CD4-positive, CD25-positive, alpha-beta regulatory T cell (primary cell): ENCODE results near the gene ICE1. TPM values are rescaled to one million over a fixed set of nuclear protein-coding genes. Genes with fewer than 3 reads are reported as not detected.
"Not testable (repeated sequence)": the region's sequence is repeated elsewhere in the genome, so short reads cannot be mapped to it uniquely, and the experiment has no call there.

ENCODE experiments used
- ATAC-seq, 2 donors: fragments of 150-1000 bp; cut with Tn5 transposase; one replicate each; pipeline ENCODE4 v1.10.0; 2021; ENCODE audit warnings: low read depth in 2 of 2, moderate number of reproducible peaks in 2 of 2, moderate library complexity in 1 of 2
- DNase-seq, 3 donors: peaks; one replicate each; pipeline versions ENCODE4 v3.0.0 to v3.0.0-alpha.2; 2012 to 2022; ENCODE audit warnings: mixed read lengths in 1 of 3
- H3K27ac ChIP-seq: one replicate; pipeline ENCODE4 v1.7.0; 2013; ENCODE audit warnings: mild to moderate bottlenecking, low read length; ENCODE audit not compliant: insufficient read depth, poor library complexity, severe bottlenecking
- H3K27me3 ChIP-seq: one replicate; pipeline ENCODE4 v1.7.0; 2013; ENCODE audit warnings: low read length; ENCODE audit not compliant: control insufficient read depth, insufficient read depth
- H3K36me3 ChIP-seq: one replicate; pipeline ENCODE4 v1.7.0; 2013; ENCODE audit warnings: mild to moderate bottlenecking, low read length, moderate library complexity; ENCODE audit not compliant: control insufficient read depth, insufficient read depth
- H3K4me1 ChIP-seq: 2 replicates; pipeline ENCODE4 v1.7.0; 2013; ENCODE audit warnings: mild to moderate bottlenecking, low read length; ENCODE audit not compliant: insufficient read depth, control insufficient read depth, poor library complexity, severe bottlenecking
- H3K4me3 ChIP-seq: one replicate; pipeline ENCODE4 v1.7.0; 2013; ENCODE audit warnings: low read depth, mild to moderate bottlenecking, low read length, moderate library complexity
- H3K9me3 ChIP-seq, 2 experiments: 1 replicate in 1 of 2; 2 replicates in 1 of 2; pipeline ENCODE4 v1.7.0; 2013; ENCODE audit warnings: low read length in 2 of 2, mild to moderate bottlenecking in 1 of 2, moderate library complexity in 1 of 2; ENCODE audit not compliant: control insufficient read depth in 2 of 2
- H3K27ac Mint-ChIP-seq, 3 donors: one replicate each; pipeline ENCODE4 v1.8.0; 2020 to 2022; ENCODE audit warnings: mild to moderate bottlenecking in 3 of 3, mixed read lengths in 3 of 3, moderate library complexity in 2 of 3
- H3K27me3 Mint-ChIP-seq: one replicate; pipeline ENCODE4 v1.8.0; 2022; ENCODE audit warnings: mild to moderate bottlenecking, mixed read lengths
- H3K36me3 Mint-ChIP-seq: one replicate; pipeline ENCODE4 v1.8.0; 2020; ENCODE audit warnings: mixed read lengths
- H3K4me1 Mint-ChIP-seq, 4 donors: one replicate each; pipeline ENCODE4 v1.8.0; 2020 to 2022; ENCODE audit warnings: mixed read lengths in 4 of 4, mild to moderate bottlenecking in 1 of 4
- H3K4me3 Mint-ChIP-seq, 4 donors: one replicate each; pipeline ENCODE4 v1.8.0; 2020 to 2022; ENCODE audit warnings: mild to moderate bottlenecking in 4 of 4, mixed read lengths in 4 of 4, moderate library complexity in 3 of 4
- H3K9me3 Mint-ChIP-seq, 7 donors: one replicate each; pipeline ENCODE4 v1.8.0; 2020 to 2022; ENCODE audit warnings: mixed read lengths in 7 of 7, mild to moderate bottlenecking in 3 of 7, moderate library complexity in 2 of 7
- polyA plus RNA-seq, 4 donors: library from polyadenylated mRNA; unstranded; fragments of 300-500 nt; fragmentation: Illumina TruSeq; gene quantifications; one replicate each; pipeline ENCODE4 v1.2.3, GENCODE V29; 2021
- total RNA-seq: library from RNA; stranded (reverse); gene quantifications from one replicate; pipeline ENCODE4 v1.2.3, GENCODE V29; 2022

The ICE1 gene
- total and polyA plus RNA-seq, 5 donors from 2014 or later = 9.9 to 43.2 (median 14.0) TPM

DNA sequence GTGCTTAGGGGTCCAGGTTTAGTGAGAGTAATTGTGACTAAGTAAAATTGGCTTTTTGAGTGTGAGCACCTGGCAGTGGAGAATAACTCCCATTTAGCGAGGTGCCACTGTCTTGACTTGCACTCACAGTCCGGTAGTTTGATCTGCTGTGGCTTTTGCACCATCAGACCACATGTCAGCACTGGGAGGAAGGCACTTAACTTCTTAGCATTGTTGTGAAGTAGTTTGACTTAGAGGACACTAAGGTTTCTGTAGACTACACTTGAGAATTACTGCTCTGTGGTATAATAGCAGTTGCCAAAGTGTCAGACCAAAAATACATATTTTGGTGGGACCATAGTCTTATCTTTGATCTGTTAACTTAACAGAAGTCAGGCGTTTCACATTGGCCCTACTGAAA lies 63.6 kb downstream of the ICE1 start:
- Histone ChIP-seq H3K4me1 (peaks cover 6% of the 10 kb centered on the region), H3K27me3 (no peaks in the 10 kb centered on the region), H3K27ac (no peak overlapping the region), H3K36me3 (peaks cover 43% of the 10 kb centered on the region), H3K4me3 (no peak overlapping the region), H3K9me3 (no peaks in the 10 kb centered on the region)
- Mint-ChIP-seq H3K27me3 (no peaks in the 10 kb centered on the region), H3K4me1 (peaks cover 4 to 6% (median 4%) of the 10 kb centered on the region in 4 donors), H3K27ac (peak overlapping the region in 1 of 3 donors; percentile 22), H3K4me3 (no peak overlapping the region), H3K36me3 (peaks cover 24% of the 10 kb centered on the region), H3K9me3 (no peaks in the 10 kb centered on the region)
- no peak for ATAC-seq
- DNase-seq = no peak

DNA sequence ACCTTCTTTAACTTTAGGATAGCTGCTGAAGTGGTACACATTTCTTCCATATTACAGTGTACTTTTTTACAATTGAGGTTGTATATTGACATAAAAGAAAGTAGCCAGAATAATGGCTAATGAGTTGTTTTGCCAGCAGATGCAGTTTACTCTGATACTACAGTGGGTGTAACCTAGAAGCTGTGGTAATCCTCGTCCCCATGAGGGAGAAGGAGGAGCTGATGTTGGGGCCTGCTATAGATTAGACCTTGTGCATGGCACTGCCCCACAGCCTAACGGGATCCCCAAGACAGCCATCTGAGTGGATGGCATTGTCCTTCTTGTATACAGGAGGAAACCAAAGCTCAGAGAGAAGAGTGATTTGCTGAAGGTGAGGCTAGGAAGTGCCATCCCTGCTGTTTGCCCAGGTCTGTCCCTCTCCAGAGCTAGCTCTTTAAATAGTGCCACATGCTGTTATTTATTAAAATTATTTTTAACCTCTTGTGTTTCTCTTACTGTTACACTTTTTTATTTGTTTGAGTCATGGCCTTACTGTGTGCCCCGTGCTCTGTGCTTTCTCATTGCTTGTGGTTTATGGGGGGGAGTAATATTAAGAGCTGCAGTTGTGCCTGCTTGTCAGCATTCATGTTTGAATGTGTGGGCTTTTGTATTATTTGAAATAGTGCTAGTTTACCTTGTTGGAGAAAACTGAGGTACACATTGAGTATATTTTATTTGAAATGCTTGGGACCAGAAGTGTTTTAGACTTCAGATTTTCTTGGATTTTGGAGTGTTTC lies 65.3 kb downstream of the ICE1 start:
- peaks cover 6% of the 10 kb centered on the region for H3K27me3 Mint-ChIP-seq
- H3K27me3 ChIP-seq = no peaks in the 10 kb centered on the region
- no peaks in the 10 kb centered on the region for H3K9me3 Mint-ChIP-seq
- peaks cover 0 to 9% (median 6%) of the 10 kb centered on the region in 4 donors for H3K4me1 Mint-ChIP-seq
- peak overlapping the region in 2 of 3 donors; percentile 6 to 39 for H3K27ac Mint-ChIP-seq
- no peaks in the 10 kb centered on the region for H3K9me3 ChIP-seq
- H3K36me3 ChIP-seq = peaks cover 43% of the 10 kb centered on the region
- peaks cover 25% of the 10 kb centered on the region for H3K36me3 Mint-ChIP-seq
- H3K27ac ChIP-seq = no peak overlapping the region
- no peaks in the 10 kb centered on the region for H3K4me1 ChIP-seq
- DNase-seq (no peak), ATAC-seq (no peak)
- H3K4me3 ChIP-seq = no peak overlapping the region
- no peak overlapping the region for H3K4me3 Mint-ChIP-seq

GRCh38 chr5:5490774-5491347 lies 68.4 kb downstream of the ICE1 start:
- Mint-ChIP-seq H3K4me3 (no peak overlapping the region), H3K9me3 (no peaks in the 10 kb centered on the region), H3K4me1 (peaks cover 0 to 19% (median 10%) of the 10 kb centered on the region in 4 donors), H3K27me3 (peaks cover 7% of the 10 kb centered on the region), H3K27ac (peak overlapping the region in 1 of 3 donors; percentile 42), H3K36me3 (peaks cover 25% of the 10 kb centered on the region)
- no peaks in the 10 kb centered on the region for H3K27me3 ChIP-seq
- ATAC-seq (no peak), DNase-seq (no peak)
- no peak overlapping the region for H3K4me3 ChIP-seq
- peaks cover 37% of the 10 kb centered on the region for H3K36me3 ChIP-seq
- no peak overlapping the region for H3K27ac ChIP-seq
- peaks cover 13% of the 10 kb centered on the region for H3K4me1 ChIP-seq
- H3K9me3 ChIP-seq = no peaks in the 10 kb centered on the region

- Mint-ChIP-seq H3K27me3 (peaks cover 17% of the 10 kb centered on the region), H3K4me3 (peak overlapping the region; percentile 3 to 83 (median 77)), H3K36me3 (peaks cover 18% of the 10 kb centered on the region), H3K4me1 (peaks cover 0 to 22% (median 11%) of the 10 kb centered on the region in 4 donors), H3K9me3 (no peaks in the 10 kb centered on the region), H3K27ac (no peak overlapping the region)
- Histone ChIP-seq H3K27ac (no peak overlapping the region), H3K4me1 (peaks cover 13% of the 10 kb centered on the region), H3K4me3 (peak overlapping the region; percentile 57), H3K36me3 (peaks cover 25% of the 10 kb centered on the region), H3K9me3 (no peaks in the 10 kb centered on the region), H3K27me3 (no peaks in the 10 kb centered on the region)
- peak in 1 of 2 donors; percentile 28 for ATAC-seq
- DNase-seq = peak; percentile 23 to 81 (median 59)
Measured at GRCh38 chr5:5492087-5492933, 69.8 kb downstream of the ICE1 start.

GRCh38 chr5:5492934-5493271 lies 70.4 kb downstream of the ICE1 start:
- H3K27me3 ChIP-seq, H3K9me3 Mint-ChIP-seq, ATAC-seq, H3K27ac Mint-ChIP-seq, H3K9me3 ChIP-seq, DNase-seq, H3K4me3 Mint-ChIP-seq, H3K4me3 ChIP-seq, H3K27ac ChIP-seq: not testable (repeated sequence)
- peaks cover 19% of the 10 kb centered on the region for H3K36me3 ChIP-seq
- Mint-ChIP-seq H3K4me1 (peaks cover 0 to 22% (median 11%) of the 10 kb centered on the region in 4 donors), H3K36me3 (peaks cover 17% of the 10 kb centered on the region), H3K27me3 (peaks cover 18% of the 10 kb centered on the region)
- peaks cover 13% of the 10 kb centered on the region for H3K4me1 ChIP-seq

GRCh38 chr5:5494489-5495402 lies 72.3 kb downstream of the ICE1 start:
- peaks cover 31% of the 10 kb centered on the region for H3K27me3 Mint-ChIP-seq
- H3K4me3 Mint-ChIP-seq = peak overlapping the region in 2 of 4 donors; percentile 59 to 60
- peak overlapping the region; percentile 26 for H3K4me3 ChIP-seq

More at GRCh38 chr5:5494489-5495402, 72.3 kb downstream of the ICE1 start:
- DNase-seq (peak; percentile 75 to 86 (median 79)), ATAC-seq (peak; percentile 93 to 95)
- peaks cover 2% of the 10 kb centered on the region for H3K27me3 ChIP-seq
- Mint-ChIP-seq H3K4me1 (peaks cover 0 to 22% (median 11%) of the 10 kb centered on the region in 4 donors), H3K27ac (no peak overlapping the region), H3K36me3 (peaks cover 5% of the 10 kb centered on the region), H3K9me3 (no peaks in the 10 kb centered on the region)
- no peak overlapping the region for H3K27ac ChIP-seq
- H3K9me3 ChIP-seq = no peaks in the 10 kb centered on the region
- peaks cover 7% of the 10 kb centered on the region for H3K36me3 ChIP-seq
- H3K4me1 ChIP-seq = peaks cover 13% of the 10 kb centered on the region
